ENCODE measurements around the gene ANXA2R.
"Not testable (repeated sequence)": the region's sequence is repeated elsewhere in the genome, so short reads cannot be mapped to it uniquely, and the experiment has no call there.

The ANXA2R gene

DNA sequence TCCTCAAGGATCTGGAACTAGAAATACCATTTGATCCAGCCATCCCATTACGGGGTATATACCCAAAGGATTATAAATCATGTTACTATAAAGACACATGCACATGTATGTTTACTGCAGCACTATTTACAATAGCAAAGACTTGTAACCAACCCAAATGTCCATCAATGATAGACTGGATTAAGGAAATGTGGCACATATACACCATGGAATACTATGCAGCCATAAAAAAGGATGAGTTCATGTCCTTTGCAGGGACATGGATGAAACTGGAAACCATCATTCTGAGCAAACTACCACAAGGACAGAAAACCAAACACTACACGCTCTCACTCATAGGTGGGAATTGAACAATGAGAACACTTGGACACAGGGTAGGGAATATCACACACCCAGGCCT, 19.9 kb upstream of the ANXA2R start:
- not testable (repeated sequence) for DNase-seq (ENCODE audit: low spot score)

DNA sequence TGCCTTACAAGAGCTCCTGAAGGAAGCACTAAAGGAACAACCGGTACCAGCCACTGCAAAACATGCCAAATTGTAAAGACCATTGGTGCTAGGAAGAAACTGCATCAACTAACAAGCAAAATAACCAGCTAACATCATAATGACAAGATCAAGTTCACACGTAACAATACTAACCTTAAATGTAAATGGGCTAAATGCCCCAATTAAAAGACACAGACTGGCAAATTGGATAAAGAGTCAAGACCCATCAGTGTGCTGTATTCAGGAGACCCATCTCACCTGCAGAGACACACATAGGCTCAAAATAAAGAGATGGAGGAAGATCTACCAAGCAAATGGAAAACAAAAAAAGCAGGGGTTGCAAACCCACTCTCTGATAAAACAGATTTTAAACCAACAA, 15.0 kb upstream of the ANXA2R start:
- DNase-seq (ENCODE audit: low spot score) = not testable (repeated sequence)

DNA sequence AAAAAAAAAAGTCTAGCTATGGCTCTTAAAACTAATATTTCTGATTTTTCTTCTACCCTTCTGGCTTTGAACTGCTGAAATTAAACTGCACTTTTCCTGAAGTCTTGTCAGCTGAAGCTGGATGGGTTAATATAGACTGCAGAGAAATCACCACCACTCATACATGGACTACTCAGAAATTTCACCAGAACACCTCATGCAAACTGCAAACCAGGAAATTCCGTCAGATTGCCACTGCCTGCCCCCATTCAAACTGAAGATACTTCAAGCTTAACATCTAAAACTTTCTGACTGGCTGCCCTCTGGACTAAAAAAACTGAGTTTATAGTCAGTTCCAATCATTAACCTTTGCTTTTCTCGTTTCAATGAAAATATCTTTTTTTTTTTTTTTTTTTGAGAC, 11.6 kb upstream of the ANXA2R start:
- DNase-seq (ENCODE audit: low spot score) = no peak

DNA sequence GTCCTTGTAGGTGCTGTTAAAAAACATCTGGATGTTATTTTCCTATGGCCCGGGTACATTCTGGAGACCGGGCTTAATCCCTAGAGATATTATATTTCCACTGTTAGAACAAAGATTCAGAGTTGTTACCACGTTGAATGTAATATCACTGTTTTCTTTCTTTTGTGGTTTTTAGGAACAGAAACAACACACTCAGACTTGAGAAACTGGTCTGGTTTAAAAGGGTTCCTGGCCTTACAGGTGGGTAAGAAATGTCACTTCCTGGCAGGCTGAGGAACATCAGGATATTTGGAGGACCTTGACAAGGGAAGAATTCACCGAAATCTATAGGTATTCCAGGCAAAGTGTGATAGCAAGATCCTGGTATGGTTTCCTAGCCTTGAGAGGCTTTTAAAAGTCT, 10.3 kb upstream of the ANXA2R start:
- DNase-seq (ENCODE audit: low spot score) = no peak

DNA sequence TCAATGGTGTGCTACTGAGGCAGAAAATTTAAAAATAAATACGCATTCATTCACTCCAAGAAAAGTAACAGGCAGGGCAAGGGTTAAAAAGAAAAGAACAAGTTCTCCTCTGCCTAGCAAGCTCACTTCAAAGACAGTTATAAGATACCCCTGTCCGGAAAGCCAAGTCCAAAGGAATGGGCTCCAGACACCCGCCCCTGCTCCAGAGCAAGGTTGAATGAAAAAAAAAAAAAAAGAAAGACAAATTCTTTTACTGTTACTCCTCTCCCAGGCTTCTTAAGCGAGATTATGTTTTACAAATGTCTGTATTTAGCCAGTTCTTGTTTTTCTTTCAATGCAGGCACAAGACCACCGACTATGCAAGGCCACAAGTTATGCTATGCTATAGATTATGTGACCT, 9.1 kb upstream of the ANXA2R start:
- no peak for DNase-seq (ENCODE audit: low spot score)

DNA sequence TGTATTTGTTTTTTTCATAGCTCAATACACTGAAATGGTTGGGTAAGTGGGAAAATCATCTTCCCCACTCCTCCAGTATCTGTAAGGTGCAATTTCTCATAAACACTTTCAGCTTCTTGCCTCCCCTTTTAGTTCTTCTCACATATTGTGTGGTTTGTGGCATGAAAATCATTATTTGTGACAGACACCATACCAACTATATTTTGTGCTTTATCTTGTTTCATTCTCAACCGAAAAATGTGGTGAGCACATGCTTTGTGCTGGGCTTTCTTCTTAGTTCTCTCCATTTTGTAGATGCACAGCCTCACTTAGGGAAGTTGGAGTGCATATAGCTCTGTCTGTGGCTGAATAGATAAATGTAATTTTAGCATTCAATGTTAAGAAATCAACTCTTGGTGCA, 6.4 kb upstream of the ANXA2R start:
- DNase-seq (ENCODE audit: low spot score) = no peak

DNA sequence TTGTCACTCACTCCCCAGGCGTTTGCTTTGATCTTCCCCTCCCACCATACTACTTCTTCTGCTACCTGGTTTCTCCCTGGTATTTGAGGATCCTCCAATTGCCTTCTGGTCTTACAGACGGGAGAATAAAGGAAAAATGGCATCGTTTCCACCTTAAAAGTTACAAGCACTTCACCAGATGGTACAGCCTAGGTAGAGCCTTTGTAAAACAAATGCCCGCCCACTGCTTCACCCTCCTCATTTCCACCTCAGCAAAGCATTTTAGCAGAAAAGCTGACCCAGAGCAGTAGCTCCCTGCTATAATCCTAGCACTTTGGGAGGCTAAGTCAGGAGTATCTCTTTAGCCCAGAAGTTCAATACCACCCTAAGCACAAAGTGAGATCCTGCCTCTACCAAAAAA, 5.1 kb upstream of the ANXA2R start:
- no peak for DNase-seq (ENCODE audit: low spot score)

DNA sequence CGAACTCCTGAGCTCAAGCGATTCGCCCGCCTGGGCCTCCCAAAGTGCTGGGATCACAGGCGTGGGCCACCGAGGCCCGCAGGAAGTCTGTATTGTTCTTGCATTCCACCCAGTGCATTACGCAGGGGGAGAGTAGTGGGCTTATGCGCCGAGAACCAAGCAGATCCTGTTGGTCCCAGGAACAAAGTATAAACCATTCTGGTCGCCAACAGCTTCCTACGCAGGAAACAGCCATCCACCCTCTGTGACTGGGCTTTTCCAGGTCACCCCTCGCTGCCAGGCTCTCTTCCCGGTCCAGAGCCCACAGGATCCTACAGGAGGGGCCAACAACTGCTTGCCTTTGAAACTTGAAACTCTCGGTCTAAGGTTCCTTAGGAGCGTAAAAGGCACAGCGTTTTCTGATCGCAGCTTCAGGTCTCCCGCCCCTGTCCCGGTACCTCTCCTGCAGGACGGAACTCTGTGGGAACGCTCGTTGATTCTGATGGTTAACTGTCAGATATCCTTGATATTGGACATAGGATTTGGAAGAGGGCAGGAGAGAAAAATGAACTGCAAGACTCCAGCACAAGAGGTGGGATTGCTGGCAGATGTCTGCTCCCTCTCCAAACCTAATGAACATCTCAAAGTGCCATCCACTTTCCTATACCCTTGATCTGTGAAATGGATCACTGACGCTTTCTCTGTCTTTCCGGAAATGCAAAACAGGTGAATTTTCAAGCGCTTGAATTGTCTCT, 4.2 kb upstream of the ANXA2R start:
- no peak for DNase-seq (ENCODE audit: low spot score)

DNA sequence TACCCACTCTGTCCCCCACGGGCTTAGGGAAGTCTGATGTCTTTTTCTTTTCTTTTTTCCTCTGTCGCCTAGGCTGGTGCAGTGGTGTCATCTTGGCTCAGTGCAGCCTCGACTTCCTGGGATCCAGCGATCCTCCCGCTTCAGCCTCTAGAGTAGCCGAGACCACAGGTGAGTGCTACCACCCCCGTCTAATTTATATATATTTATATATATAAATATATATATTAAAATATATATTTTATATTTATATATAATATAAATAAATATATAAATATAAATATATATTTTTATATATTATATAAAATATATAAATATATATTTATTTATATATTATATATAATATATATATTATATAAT, 3.3 kb upstream of the ANXA2R start:
- no peak for DNase-seq (ENCODE audit: low spot score)

DNA sequence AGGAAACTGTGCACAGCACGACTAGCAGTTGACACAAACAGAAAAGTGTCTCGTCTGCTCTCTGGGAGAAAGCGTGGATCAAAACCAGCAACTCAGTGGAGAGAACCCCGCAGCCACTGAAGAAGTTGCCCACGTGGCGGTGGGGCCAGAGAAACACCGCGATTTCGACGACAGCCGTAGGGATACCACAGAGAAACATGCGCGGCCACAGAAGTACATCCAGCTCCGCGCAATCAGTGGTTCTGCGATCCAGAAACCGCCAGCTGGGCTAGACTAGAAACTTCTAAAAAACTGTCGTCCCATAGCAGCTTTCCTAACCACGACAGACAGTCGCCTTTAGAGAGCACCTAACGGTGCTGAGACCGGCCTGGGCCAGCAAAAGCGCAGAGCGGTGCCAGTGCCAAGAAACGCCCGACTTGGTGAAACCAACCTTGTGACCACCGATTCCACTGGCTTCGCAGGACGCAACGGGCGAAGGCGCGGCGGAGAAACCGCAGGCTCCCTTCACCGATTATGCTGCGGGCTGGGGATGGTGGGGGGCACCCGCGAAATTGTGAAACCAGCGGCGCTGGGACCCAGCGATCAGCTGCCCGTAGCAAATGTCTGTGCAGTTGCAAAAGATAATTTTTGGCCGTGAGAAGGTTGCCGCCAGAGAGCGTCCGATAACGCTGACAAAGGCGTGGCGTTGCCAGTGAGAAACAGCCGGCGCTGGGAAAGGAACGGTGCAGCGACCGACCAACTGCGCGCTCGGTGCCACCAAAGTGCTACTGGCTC, 2.7 kb upstream of the ANXA2R start:
- peak; percentile 46 for DNase-seq (ENCODE audit: low spot score)

DNA sequence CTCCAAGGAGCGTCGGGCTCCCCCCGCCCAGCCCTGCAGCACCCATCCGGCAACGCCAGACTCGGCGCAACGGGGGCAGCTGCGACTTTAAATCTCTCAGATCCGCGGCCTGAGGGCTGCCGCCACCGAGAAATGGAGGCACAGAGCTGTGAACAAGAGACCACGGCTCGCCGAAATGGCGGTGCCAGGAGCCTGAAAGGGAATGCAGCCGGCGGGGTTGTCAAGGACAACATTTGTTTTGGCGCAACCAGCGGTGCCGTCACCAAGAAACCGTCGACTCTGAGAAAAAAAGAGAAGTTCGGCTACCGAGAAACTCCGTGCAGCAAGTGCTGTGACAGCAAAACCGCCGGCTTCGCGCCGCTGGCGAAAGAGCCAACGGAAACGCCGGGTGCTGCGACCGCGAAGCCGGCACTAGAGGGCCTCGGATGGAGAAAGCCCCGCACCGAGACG, 2.1 kb upstream of the ANXA2R start:
- peak; percentile 65 for DNase-seq (ENCODE audit: low spot score)

DNA sequence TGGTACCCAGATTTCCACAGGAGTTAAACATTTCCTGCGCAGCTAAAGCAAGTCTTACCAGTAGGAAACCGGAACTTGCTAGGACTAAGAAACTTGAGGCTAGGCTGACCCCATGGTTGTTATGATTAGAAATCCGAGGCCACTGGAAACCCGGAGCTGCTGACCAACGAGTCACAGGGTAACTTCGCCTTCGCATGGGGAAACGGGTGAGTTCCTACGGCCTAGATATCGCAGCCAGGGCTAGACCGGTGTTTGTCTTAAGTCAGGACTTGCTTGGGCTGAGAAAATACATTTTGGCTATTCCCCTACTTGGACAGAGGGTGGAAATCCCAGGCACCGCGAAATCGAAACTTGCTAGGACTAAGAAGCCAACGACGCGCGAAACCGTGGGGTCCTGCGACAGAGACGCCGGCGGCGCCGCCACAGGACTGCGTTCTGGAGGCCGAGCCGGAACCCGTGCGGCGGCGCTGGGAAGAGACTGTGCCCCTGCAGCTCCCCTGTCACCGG, 1.6 kb upstream of the ANXA2R start:
- peak; percentile 16 for DNase-seq (ENCODE audit: low spot score)

DNA sequence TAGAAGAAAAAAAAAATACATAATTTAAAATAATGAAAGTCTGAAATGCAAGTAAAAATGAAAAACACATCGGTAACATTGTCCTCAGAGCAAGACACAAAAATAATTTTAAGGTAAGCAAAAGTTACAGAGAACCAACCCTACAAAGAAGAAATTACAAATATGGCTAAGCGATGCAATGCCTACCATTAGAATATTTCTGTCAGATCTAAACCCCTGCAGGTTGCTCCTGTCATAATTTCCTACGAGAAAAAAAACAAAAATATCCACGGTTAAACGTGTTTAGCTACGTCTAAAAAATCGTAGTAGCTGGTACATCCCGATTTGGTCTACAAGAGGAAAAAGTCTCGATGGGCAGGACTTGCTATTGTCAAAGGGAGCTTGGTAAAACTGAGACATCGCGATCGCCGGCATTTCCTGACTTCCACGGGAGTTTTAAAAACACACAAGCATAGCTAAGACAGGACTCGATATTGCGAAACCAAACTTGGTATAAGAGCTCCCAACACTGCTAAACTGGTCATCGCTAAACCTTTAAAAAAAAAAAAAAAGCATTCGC, 1.1 kb upstream of the ANXA2R start:
- peak; percentile 10 for DNase-seq (ENCODE audit: low spot score)

DNA sequence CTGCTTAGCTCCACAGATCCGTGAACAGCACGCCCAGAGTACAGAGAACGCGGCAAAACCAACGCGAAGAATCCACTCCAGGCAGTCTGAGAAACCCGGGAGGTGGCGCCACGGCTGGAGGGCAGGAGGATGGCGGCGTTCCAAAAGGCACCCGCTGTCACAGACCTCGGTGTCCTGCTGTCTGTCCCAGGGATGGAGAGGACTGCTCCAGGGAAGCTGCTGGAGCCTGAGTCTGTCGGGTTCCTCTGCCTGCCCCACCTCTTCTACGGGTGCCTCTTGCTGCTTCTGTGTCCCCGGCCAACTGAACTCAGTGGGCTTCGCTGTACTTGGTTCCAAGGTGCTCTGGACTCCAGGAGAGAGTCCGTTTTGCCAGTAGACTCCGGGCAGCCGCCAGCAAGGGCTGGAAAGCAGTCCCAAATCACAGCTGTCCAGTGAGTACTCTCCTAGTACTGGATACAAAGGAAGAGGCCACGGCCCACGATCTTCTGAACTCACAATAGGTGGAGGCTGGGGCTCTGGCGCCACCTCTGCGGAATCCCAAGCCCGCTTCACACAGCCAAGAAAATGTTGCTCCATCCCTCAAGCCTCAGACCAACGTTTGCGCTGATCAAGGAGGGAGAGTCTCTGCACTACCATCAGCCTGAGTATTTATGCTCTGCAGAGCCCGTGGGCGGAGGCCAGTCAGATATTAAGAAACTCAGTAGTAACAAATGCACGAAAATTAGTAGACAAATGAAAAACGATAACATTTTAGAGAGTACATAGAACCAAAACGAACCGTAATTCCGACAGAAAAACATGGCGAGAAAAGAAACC, 440 bp downstream of the ANXA2R start:
- DNase-seq (ENCODE audit: low spot score) = peak; percentile 18

DNA sequence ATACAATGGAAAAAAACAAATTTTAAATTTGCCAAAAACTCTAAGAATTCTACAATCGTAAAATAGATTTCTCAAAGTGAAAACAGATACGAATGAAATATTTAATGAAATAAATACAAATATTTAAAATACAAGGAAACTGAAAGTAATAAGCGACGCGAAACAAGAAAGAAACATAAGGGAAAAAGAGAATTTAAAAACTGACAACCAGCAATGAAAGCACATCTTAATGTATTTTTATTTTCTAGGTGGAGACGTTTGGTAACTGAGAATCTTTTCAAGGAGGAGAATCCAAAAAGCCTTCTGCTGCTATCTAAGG, 1.0 kb downstream of the ANXA2R start:
- DNase-seq (ENCODE audit: low spot score) = no peak

DNA sequence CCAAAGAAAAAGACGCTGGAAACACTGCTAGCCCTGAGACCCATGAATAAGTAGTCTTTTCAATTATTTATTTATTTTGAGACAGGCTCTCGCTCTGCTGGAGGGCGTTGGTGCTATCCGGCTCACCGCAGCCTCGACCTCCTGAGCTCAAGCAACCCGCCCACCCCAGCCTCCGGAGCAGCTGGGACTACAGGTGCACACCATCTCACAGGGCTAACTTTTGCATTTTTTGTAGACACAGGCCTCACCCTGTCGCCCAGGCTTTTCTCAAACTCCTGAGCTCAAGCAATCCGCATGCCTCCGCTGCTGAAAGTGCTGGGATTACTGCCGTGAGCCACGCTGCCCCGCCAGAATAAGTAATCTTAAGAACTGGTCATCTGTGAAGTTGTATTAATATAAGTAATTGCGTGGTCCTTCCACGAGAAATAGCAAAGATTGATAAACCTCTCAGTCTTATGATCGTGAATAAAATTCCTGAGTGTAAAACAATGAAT, 1.6 kb downstream of the ANXA2R start:
- DNase-seq (ENCODE audit: low spot score) = no peak

DNA sequence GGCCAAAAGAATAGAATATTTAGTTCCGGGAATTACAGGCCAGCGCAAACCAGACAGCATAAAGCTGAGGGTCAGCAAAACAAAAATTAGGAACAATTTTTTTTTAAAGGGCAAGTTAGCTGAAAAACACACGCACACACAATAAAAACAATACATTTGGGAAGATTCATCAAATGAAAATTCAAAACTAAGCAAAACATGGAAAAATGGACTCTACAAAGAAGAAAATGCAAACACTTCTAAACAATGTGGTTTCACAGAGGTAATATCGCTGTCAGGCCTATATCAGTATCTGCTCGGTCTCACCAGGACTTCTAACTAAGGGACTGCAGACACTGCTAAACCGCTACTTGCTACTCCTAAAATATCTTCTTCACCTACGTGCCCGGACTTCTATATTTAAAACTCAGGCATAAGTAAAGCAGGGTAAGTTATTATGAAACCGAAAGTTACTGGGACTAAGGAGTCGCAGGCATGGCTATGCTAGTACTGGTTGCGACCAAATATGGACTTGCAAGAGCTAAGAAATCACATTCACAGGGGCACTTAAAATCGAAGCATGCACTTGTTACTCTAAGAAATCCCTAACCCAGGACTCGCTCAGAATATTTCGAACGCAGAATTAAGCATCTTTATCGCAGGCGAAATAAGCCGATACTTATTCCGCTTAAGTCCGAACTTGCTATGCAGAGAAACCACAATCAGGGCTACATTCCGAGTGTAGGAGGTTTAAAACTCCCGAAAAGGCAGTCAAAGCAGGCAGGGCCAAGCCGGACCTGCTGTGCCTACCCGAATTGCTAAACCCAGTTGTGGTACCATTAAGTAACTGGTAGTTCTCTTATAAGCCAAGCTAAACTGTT, 2.3 kb downstream of the ANXA2R start:
- peak; percentile 57 for DNase-seq (ENCODE audit: low spot score)

DNA sequence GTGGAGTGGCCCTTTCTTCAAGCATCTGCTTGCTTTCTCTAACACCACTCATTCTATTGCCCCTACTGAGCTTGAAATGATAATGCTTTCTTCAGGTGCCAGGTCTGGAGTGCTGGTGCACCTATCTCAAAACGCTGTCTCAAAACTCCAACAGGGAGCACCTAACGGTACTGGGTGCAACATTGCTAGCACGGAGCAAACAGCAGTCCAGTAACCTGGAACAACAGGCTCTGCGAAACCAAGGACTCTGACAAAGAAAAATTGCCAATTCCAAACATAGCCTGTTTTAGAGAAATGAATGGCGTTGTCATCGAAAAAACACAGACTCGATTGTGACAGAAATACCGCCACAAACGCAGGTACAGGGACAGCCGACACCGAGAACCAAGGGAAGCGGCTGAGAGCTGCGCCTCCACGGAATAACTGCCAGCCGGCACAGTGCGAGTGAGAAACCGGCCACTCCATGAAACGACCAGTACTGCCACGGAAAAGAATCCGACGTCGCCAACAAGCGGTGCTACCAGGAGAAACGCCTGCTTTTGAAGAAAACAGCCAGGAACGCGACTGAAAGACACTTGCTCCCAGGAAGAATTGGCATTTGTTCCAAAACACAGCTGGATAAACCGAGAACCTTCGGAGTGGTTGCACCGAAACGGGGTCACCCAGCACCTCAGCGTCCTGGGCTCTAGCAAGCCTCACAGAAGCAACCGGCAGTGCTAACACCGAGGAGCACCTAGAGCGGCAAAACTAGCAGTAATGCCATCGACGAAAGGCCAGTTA, 3.1 kb downstream of the ANXA2R start:
- DNase-seq (ENCODE audit: low spot score) = no peak

DNA sequence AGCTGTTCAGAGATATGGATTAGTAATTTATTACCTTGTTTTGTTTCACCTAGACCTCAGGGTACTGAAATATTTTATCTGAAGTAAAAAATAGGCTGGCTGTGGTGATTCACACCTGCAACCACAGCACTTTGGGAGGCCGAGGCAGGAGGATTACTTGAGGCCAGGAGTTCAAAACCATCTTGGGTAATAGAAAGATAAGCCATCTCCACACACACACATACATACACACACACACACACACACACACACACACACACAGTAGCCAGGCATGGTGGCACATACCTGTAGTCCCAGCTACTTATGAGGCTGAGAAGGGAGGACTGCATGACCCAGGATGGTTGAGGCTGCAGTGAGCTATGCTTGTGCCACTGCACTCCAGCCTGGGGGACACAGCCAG, 3.7 kb downstream of the ANXA2R start:
- DNase-seq (ENCODE audit: low spot score) = no peak

DNA sequence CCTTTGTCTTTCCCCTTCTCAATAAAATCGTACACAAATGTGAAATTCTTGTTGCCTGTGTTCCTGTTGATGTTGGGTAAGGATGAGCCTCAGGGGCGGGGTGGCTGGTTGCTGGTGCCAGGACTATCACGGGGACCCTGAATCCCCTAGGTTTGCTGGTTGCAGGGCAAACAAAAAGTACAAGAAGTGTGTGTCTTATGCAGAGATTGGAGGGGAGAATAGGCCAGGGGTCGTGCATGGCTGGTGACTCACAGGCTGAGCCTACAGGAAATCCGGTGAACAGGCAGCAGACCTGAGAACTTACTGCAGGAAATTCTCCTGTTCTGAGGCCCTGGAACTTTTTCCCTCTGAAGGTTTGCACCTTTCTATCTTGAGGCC, 5.5 kb downstream of the ANXA2R start:
- DNase-seq (ENCODE audit: low spot score) = no peak
